ENCODE measurements around the gene PARD3.

Gene PARD3

GRCh38 chr10:34587680-34588019 is 227.4 kb downstream of the PARD3 start:
- TF ChIP-seq ZNF274 (IDR thresholded peaks at IDR 0.05; ENCODE audit: low read depth, low read length): no peak
- no peak overlapping the region for H3K4me3 ChIP-seq (ENCODE audit: low read length)

- TF ChIP-seq ZNF274 (IDR thresholded peaks at IDR 0.05; ENCODE audit: low read depth, low read length): no peak
- no peak overlapping the region for H3K4me3 ChIP-seq (ENCODE audit: low read length)
Observed at GRCh38 chr10:34587002-34587679, 228.0 kb downstream of the PARD3 start.

GRCh38 chr10:34585422-34586112 is 229.5 kb downstream of the PARD3 start:
- no peak overlapping the region for H3K4me3 ChIP-seq (ENCODE audit: low read length)
- TF ChIP-seq ZNF274 (IDR thresholded peaks at IDR 0.05; ENCODE audit: low read depth, low read length): no peak

DNA sequence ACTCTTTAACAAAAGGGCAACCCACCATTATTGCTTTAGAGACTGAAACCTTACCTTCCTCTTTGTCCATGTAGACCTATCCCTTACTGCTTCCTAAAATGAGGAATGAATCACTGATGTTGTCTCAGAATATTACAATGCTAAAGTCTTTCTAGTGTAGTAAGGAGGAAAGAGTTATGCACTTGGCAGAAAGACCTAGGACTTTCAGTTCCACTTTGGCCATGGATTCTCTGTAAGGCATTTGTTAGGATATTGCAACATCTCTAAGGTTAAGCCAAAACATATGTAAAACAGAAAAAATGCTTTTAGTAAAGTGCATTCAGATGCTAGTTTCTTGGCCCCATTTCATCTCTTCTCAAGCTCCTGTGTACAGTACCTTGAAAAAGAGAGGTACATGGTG is 230.9 kb downstream of the PARD3 start:
- TF ChIP-seq ZNF274 (IDR thresholded peaks at IDR 0.05; ENCODE audit: low read depth, low read length): no peak
- H3K4me3 ChIP-seq (ENCODE audit: low read length): no peak overlapping the region

GRCh38 chr10:34581801-34582532 is 233.1 kb downstream of the PARD3 start:
- TF ChIP-seq ZNF274 (IDR thresholded peaks at IDR 0.05; ENCODE audit: low read depth, low read length): no peak
- no peak overlapping the region for H3K4me3 ChIP-seq (ENCODE audit: low read length)

- TF ChIP-seq ZNF274 (IDR thresholded peaks at IDR 0.05; ENCODE audit: low read depth, low read length): no peak
- no peak overlapping the region for H3K4me3 ChIP-seq (ENCODE audit: low read length)
Observed at GRCh38 chr10:34580643-34581042, 234.5 kb downstream of the PARD3 start.

GRCh38 chr10:34580214-34580613 is 234.9 kb downstream of the PARD3 start:
- TF ChIP-seq ZNF274 (IDR thresholded peaks at IDR 0.05; ENCODE audit: low read depth, low read length): no peak

GRCh38 chr10:34578468-34578867 is 236.6 kb downstream of the PARD3 start:
- no peak for TF ChIP-seq ZNF274 (IDR thresholded peaks at IDR 0.05; ENCODE audit: low read depth, low read length)
- H3K4me3 ChIP-seq (ENCODE audit: low read length): no peak overlapping the region

More at GRCh38 chr10:34580214-34580613, 234.9 kb downstream of the PARD3 start:
- no peak overlapping the region for H3K4me3 ChIP-seq (ENCODE audit: low read length)

DNA sequence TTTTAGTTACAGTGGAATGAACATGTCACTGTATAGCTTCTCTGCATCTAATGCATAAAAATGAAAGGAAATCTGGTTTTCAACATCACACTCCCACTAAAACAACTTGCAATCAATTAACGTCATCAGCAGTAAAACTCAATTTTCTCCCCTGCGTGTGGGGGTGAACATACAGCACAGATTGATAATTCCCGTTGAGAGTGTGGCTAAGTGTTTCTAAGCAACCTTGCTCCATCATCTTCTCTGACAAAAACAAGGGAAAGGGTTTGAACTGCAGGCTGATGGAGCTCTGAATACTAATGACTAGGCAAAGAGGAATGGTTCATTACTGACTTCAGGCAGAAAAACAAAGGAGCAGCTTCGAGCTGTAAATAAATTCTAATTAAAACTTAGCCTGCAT is 238.3 kb downstream of the PARD3 start:
- TF ChIP-seq ZNF274 (IDR thresholded peaks at IDR 0.05; ENCODE audit: low read depth, low read length): no peak
- no peak overlapping the region for H3K4me3 ChIP-seq (ENCODE audit: low read length)

GRCh38 chr10:34575882-34576281 is 239.2 kb downstream of the PARD3 start:
- TF ChIP-seq ZNF274 (IDR thresholded peaks at IDR 0.05; ENCODE audit: low read depth, low read length): no peak
- H3K4me3 ChIP-seq (ENCODE audit: low read length): no peak overlapping the region

GRCh38 chr10:34574353-34574934 is 240.7 kb downstream of the PARD3 start:
- H3K4me3 ChIP-seq (ENCODE audit: low read length): no peak overlapping the region
- TF ChIP-seq ZNF274 (IDR thresholded peaks at IDR 0.05; ENCODE audit: low read depth, low read length): no peak

- TF ChIP-seq ZNF274 (IDR thresholded peaks at IDR 0.05; ENCODE audit: low read depth, low read length): no peak
- H3K4me3 ChIP-seq (ENCODE audit: low read length): no peak overlapping the region
Observed at GRCh38 chr10:34570887-34571286, 244.2 kb downstream of the PARD3 start.

- TF ChIP-seq ZNF274 (IDR thresholded peaks at IDR 0.05; ENCODE audit: low read depth, low read length): no peak
- no peak overlapping the region for H3K4me3 ChIP-seq (ENCODE audit: low read length)
Observed at GRCh38 chr10:34567659-34568253, 247.3 kb downstream of the PARD3 start.

- TF ChIP-seq ZNF274 (IDR thresholded peaks at IDR 0.05; ENCODE audit: low read depth, low read length): no peak
- no peak overlapping the region for H3K4me3 ChIP-seq (ENCODE audit: low read length)
Observed at GRCh38 chr10:34565934-34566333, 249.2 kb downstream of the PARD3 start.

Data from GM08714 (cell line).